ENCODE measurements around the gene CHD3.
"Not testable (repeated sequence)": the region's sequence is repeated elsewhere in the genome, so short reads cannot be mapped to it uniquely, and the experiment has no call there.

Gene CHD3

GRCh38 chr17:7853691-7854038 is 34.9 kb upstream of the CHD3 start:
- Mint-ChIP-seq H3K27me3 (no peaks in the 10 kb centered on the region), H3K4me1 (ENCODE audit: low read depth) (peaks cover 41% of the 10 kb centered on the region), H3K27ac (no peak overlapping the region), H3K36me3 (ENCODE audit: low read depth) (no peaks in the 10 kb centered on the region), H3K9me3 (no peaks in the 10 kb centered on the region), H3K4me3 (no peak overlapping the region)
- intact Hi-C loops (cut with micrococcal nuclease) = loop anchor here (5.0 kb wide), 1 partner anchor 106 kb away; no protein-coding TSS in a partner anchor

- H3K9me3 Mint-ChIP-seq = no peaks in the 10 kb centered on the region
- H3K4me3 Mint-ChIP-seq = no peak overlapping the region
- no peaks in the 10 kb centered on the region for H3K27me3 Mint-ChIP-seq
- peaks cover 36% of the 10 kb centered on the region for H3K4me1 Mint-ChIP-seq (ENCODE audit: low read depth)
- no peaks in the 10 kb centered on the region for H3K36me3 Mint-ChIP-seq (ENCODE audit: low read depth)
- no peak overlapping the region for H3K27ac Mint-ChIP-seq
- intact Hi-C loops (cut with micrococcal nuclease) = loop anchor here (5.0 kb wide), 1 partner anchor 107 kb away; no protein-coding TSS in a partner anchor
Measured at GRCh38 chr17:7854078-7854777, 34.4 kb upstream of the CHD3 start.

- Mint-ChIP-seq H3K27ac (no peak within 1 kb of the TSS), H3K27me3 (no peaks in the 10 kb centered on the region), H3K36me3 (ENCODE audit: low read depth) (no peaks in the 10 kb centered on the region), H3K4me1 (ENCODE audit: low read depth) (peaks cover 27% of the 10 kb centered on the region), H3K9me3 (no peaks in the 10 kb centered on the region), H3K4me3 (no peak within 1 kb of the TSS)
- intact Hi-C loops (cut with micrococcal nuclease) = loop anchor here (5.0 kb wide), 1 partner anchor 108 kb away; no protein-coding TSS in a partner anchor
Measured at GRCh38 chr17:7854851-7855659, 33.5 kb upstream of the CHD3 start, which contains the start of gene TMEM88. Gene TMEM88, plus strand, starts transcription at chr17:7855066. Its CDS starts 9 bp downstream, at chr17:7855075.

GRCh38 chr17:7855660-7856010 is 33.0 kb upstream of the CHD3 start:
- intact Hi-C loops (cut with micrococcal nuclease) = loop anchor here (2.0 kb wide), 1 partner anchor 13 kb away; no protein-coding TSS in a partner anchor
- Mint-ChIP-seq H3K36me3 (ENCODE audit: low read depth) (no peaks in the 10 kb centered on the region), H3K4me3 (no peak overlapping the region), H3K9me3 (no peaks in the 10 kb centered on the region), H3K27ac (no peak overlapping the region), H3K27me3 (no peaks in the 10 kb centered on the region), H3K4me1 (ENCODE audit: low read depth) (peaks cover 22% of the 10 kb centered on the region)

- no peaks in the 10 kb centered on the region for H3K36me3 Mint-ChIP-seq (ENCODE audit: low read depth)
- H3K4me1 Mint-ChIP-seq (ENCODE audit: low read depth) = peaks cover 16% of the 10 kb centered on the region
- no peaks in the 10 kb centered on the region for H3K27me3 Mint-ChIP-seq
- no peak overlapping the region for H3K4me3 Mint-ChIP-seq
- H3K27ac Mint-ChIP-seq = no peak overlapping the region
- no peaks in the 10 kb centered on the region for H3K9me3 Mint-ChIP-seq
- intact Hi-C loops (cut with micrococcal nuclease) = loop anchor here (2.0 kb wide), 1 partner anchor 13 kb away; no protein-coding TSS in a partner anchor
Measured at GRCh38 chr17:7856011-7856810, 32.4 kb upstream of the CHD3 start.

- Mint-ChIP-seq H3K9me3 (no peaks in the 10 kb centered on the region), H3K4me1 (ENCODE audit: low read depth) (peaks cover 15% of the 10 kb centered on the region), H3K27me3 (no peaks in the 10 kb centered on the region), H3K36me3 (ENCODE audit: low read depth) (no peaks in the 10 kb centered on the region), H3K27ac (no peak within 1 kb of the TSS), H3K4me3 (no peak within 1 kb of the TSS)
- intact Hi-C loops (cut with micrococcal nuclease) = loop anchor here (2.0 kb wide), 1 partner anchor 14 kb away; no protein-coding TSS in a partner anchor
Measured at GRCh38 chr17:7856811-7857712, 31.5 kb upstream of the CHD3 start, which contains the start of gene NAA38. Gene NAA38, minus strand, starts transcription at chr17:7857559. Its CDS starts 96 bp downstream, at chr17:7857463.

GRCh38 chr17:7857713-7858521 is 30.7 kb upstream of the CHD3 start, which contains the start of gene CYB5D1:
Gene CYB5D1, plus strand, starts transcription at chr17:7858003. Its CDS starts 132 bp downstream, at chr17:7858135.
- intact Hi-C loops (cut with micrococcal nuclease) = loop anchor here (2.0 kb wide), 1 partner anchor 15 kb away; no protein-coding TSS in a partner anchor
- no peaks in the 10 kb centered on the region for H3K27me3 Mint-ChIP-seq
- no peaks in the 10 kb centered on the region for H3K9me3 Mint-ChIP-seq
- H3K4me3 Mint-ChIP-seq = no peak within 1 kb of the TSS
- H3K4me1 Mint-ChIP-seq (ENCODE audit: low read depth) = peaks cover 13% of the 10 kb centered on the region
- H3K36me3 Mint-ChIP-seq (ENCODE audit: low read depth) = no peaks in the 10 kb centered on the region
- no peak within 1 kb of the TSS for H3K27ac Mint-ChIP-seq

- Mint-ChIP-seq H3K4me3 (no peak overlapping the region), H3K27ac (no peak overlapping the region), H3K36me3 (ENCODE audit: low read depth) (no peaks in the 10 kb centered on the region), H3K4me1 (ENCODE audit: low read depth) (peaks cover 13% of the 10 kb centered on the region), H3K9me3 (no peaks in the 10 kb centered on the region), H3K27me3 (no peaks in the 10 kb centered on the region)
- intact Hi-C loops (cut with micrococcal nuclease) = no loop called here
Measured at GRCh38 chr17:7858522-7858810, 30.1 kb upstream of the CHD3 start.

GRCh38 chr17:7859028-7859427 is 29.6 kb upstream of the CHD3 start:
- H3K27ac Mint-ChIP-seq = no peak overlapping the region

GRCh38 chr17:7862692-7863437 is 25.7 kb upstream of the CHD3 start:
- Mint-ChIP-seq H3K36me3 (ENCODE audit: low read depth) (no peaks in the 10 kb centered on the region), H3K27ac (no peak overlapping the region), H3K4me3 (no peak overlapping the region), H3K9me3 (no peaks in the 10 kb centered on the region), H3K27me3 (no peaks in the 10 kb centered on the region), H3K4me1 (ENCODE audit: low read depth) (peaks cover 19% of the 10 kb centered on the region)
- intact Hi-C loops (cut with micrococcal nuclease) = loop anchor here (1.0 to 5.0 kb wide), 3 partner anchors 26 to 129 kb away; partner anchors contain the start of gene CHD3

More at GRCh38 chr17:7859028-7859427, 29.6 kb upstream of the CHD3 start:
- intact Hi-C loops (cut with micrococcal nuclease) = no loop called here
- H3K27me3 Mint-ChIP-seq = no peaks in the 10 kb centered on the region
- H3K36me3 Mint-ChIP-seq (ENCODE audit: low read depth) = no peaks in the 10 kb centered on the region
- H3K9me3 Mint-ChIP-seq = no peaks in the 10 kb centered on the region
- H3K4me1 Mint-ChIP-seq (ENCODE audit: low read depth) = peaks cover 13% of the 10 kb centered on the region
- H3K4me3 Mint-ChIP-seq = no peak overlapping the region

GRCh38 chr17:7864384-7864783 is 24.2 kb upstream of the CHD3 start:
- not testable (repeated sequence) for H3K27me3 Mint-ChIP-seq; H3K36me3 Mint-ChIP-seq (ENCODE audit: low read depth); H3K4me3 Mint-ChIP-seq; H3K27ac Mint-ChIP-seq; H3K9me3 Mint-ChIP-seq
- H3K4me1 Mint-ChIP-seq (ENCODE audit: low read depth) = peaks cover 29% of the 10 kb centered on the region
- intact Hi-C loops (cut with micrococcal nuclease) = loop anchor here (5.0 kb wide), 1 partner anchor 128 kb away; no protein-coding TSS in a partner anchor
